K562 (cell line): ENCODE measurements around the gene SPEG. TPM values are rescaled to one million over a fixed set of nuclear protein-coding genes. Genes with fewer than 3 reads are reported as not detected.

Source experiments
- ATAC-seq: fragments of 200-7000 bp; cut with Tn5 transposase; 3 replicates; pipeline ENCODE4 v1.9.1; 2020; ENCODE audit warnings: moderate library complexity
- BruUV-seq: library from RNA; stranded (reverse); fragments of 400-500 nt; replicated peaks from 2 replicates; lab custom pipeline; 2021; lab: Mats Ljungman, UMichigan
- CTCF ChIA-PET: fragments of 300-600 bp; formaldehyde crosslinking; extraction: SDS; loops from one replicate; lab custom pipeline; 2021; ENCODE audit warnings: low intra/inter-chr PET ratio; lab: Yijun Ruan, JAX
- POLR2A ChIA-PET: fragments of 300-600, 350-650 bp; sonication (Branson Sonifier 250); formaldehyde crosslinking; extraction: SDS; loops from one replicate; lab custom pipeline; 2021; ENCODE audit warnings: antibody characterized with exemption, inconsistent platforms; lab: Yijun Ruan, JAX
- DNase-seq, 4 experiments: peaks; one replicate each; pipeline versions ENCODE4 v3.0.0 to v3.0.0-alpha.2; 2011 to 2018; ENCODE audit warnings: low spot score in 3 of 4, mixed read lengths in 3 of 4; ENCODE audit errors: extremely low read depth in 1 of 4
- FAIRE-seq: peaks from 2 replicates; lab custom pipeline; 2011; peaks lifted over from hg19 to GRCh38; lab: Jason Lieb, UNC
- H2AFZ ChIP-seq: 2 replicates; pipeline ENCODE4 v1.6.0; 2011; ENCODE audit warnings: low read depth, low read length, control low read depth, inconsistent platforms
- H3K27ac ChIP-seq: fragments of 200-600 bp; 3 replicates; pipeline ENCODE4 v1.8.0; 2011; ENCODE audit warnings: low read depth, mild to moderate bottlenecking, control low read depth, inconsistent platforms, low read length, moderate library complexity, mixed read lengths; ENCODE audit errors: extremely low read depth
- H3K27me3 ChIP-seq, 2 experiments: fragments of 300-600 bp in 1 of 2; 2 replicates in 1 of 2; 3 replicates in 1 of 2; pipeline versions ENCODE4 v1.6.0 to v1.8.0; 2011; ENCODE audit warnings: inconsistent platforms in 2 of 2, low read length in 2 of 2, mild to moderate bottlenecking in 1 of 2, mixed read lengths in 1 of 2, moderate library complexity in 1 of 2; ENCODE audit not compliant: control insufficient read depth in 2 of 2, insufficient read depth in 2 of 2
- H3K36me3 ChIP-seq: fragments of 300-600 bp; 3 replicates; pipeline ENCODE4 v1.8.0; 2011; ENCODE audit warnings: mild to moderate bottlenecking, low read length, inconsistent platforms; ENCODE audit not compliant: control insufficient read depth, insufficient read depth
- H3K4me1 ChIP-seq, 2 experiments: fragments of 200-600 bp in 1 of 2; replicated peaks in 1 of 2; 2 replicates in 1 of 2; 3 replicates in 1 of 2; pipeline versions ENCODE4 v1.5.1 to v1.8.0; 2011; ENCODE audit warnings: inconsistent platforms in 2 of 2, low read length in 2 of 2, mild to moderate bottlenecking in 1 of 2, mixed read lengths in 1 of 2, moderate library complexity in 1 of 2; ENCODE audit not compliant: control insufficient read depth in 2 of 2, insufficient read depth in 2 of 2
- H3K4me2 ChIP-seq: 2 replicates; pipeline ENCODE4 v1.6.1; 2011; ENCODE audit warnings: low read length, control low read depth, inconsistent platforms, mixed read lengths; ENCODE audit not compliant: insufficient read depth
- H3K4me3 ChIP-seq: fragments of 200-600 bp; sonication (generic), shearing (Covaris generic); 2 replicates; pipeline ENCODE4 v1.5.1; 2016; ENCODE audit warnings: control low read depth, inconsistent platforms
- H3K79me2 ChIP-seq: fragments of 200-600 bp; 3 replicates; pipeline ENCODE4 v1.8.0; 2011; ENCODE audit warnings: low read length, inconsistent platforms; ENCODE audit not compliant: control insufficient read depth, insufficient read depth
- H3K9ac ChIP-seq, 2 experiments: 2 replicates each; pipeline versions ENCODE4 v1.6.0 to v1.6.1; 2011; ENCODE audit warnings: low read depth in 2 of 2, low read length in 2 of 2, control low read depth in 1 of 2, inconsistent platforms in 1 of 2, mild to moderate bottlenecking in 1 of 2, mixed read lengths in 1 of 2; ENCODE audit not compliant: insufficient read depth in 1 of 2
- H3K9me1 ChIP-seq: one replicate; pipeline ENCODE4 v1.6.0; 2011; ENCODE audit warnings: inconsistent platforms, mild to moderate bottlenecking, low read length, moderate library complexity; ENCODE audit not compliant: control insufficient read depth, insufficient read depth
- H3K9me3 ChIP-seq: replicated peaks from 2 replicates; pipeline ENCODE4 v1.5.1; 2011; ENCODE audit warnings: low read depth, low read length, inconsistent platforms; ENCODE audit not compliant: control insufficient read depth, insufficient read depth
- H4K20me1 ChIP-seq: replicated peaks from 2 replicates; pipeline ENCODE4 v1.6.1; 2011; ENCODE audit warnings: low read length, inconsistent platforms, mixed read lengths; ENCODE audit not compliant: control insufficient read depth, insufficient read depth
- NELFE ChIP-seq: IDR thresholded peaks from 2 replicates; pipeline ENCODE4 v1.6.1; 2011; ENCODE audit warnings: mild to moderate bottlenecking; ENCODE audit not compliant: insufficient read depth, insufficient read length
- ZNF740 ChIP-seq, 3 experiments: fragments of 200-800 bp in 1 of 3; sonication (Bioruptor generic) in 1 of 3; sonication (generic) in 1 of 3; formaldehyde crosslinking in 1 of 3; IDR thresholded peaks; 2 replicates each; pipeline versions ENCODE4 v1.6.1 to v1.8.0; 2016 to 2022; ENCODE audit warnings: mild to moderate bottlenecking in 2 of 3, missing compliant biosample characterization in 2 of 3, missing genetic modification characterization in 2 of 3, missing genetic modification reagents in 1 of 3
- WGBS: fragments of 100-300 bp; shearing (Covaris generic); methylation state at CpG from one replicate; pipeline ENCODE4 v1.1.6; 2016; ENCODE audit warnings: low coverage, mixed read lengths; ENCODE audit not compliant: insufficient coverage; ENCODE audit errors: missing lambda C conversion rate; 5-methylcytosine and 5-hydroxymethylcytosine counted together
- in situ Hi-C: fragments of 300-500 bp; cut with MboI; formaldehyde crosslinking; loops from 4 replicates; pipeline ENCODE4 v1.15.0; 2018; ENCODE audit warnings: inconsistent platforms, mixed read lengths
- intact Hi-C: fragments of 100-400 bp; cut with micrococcal nuclease; formaldehyde crosslinking; loops from 2 replicates; pipeline ENCODE4 v1.14.2; 2022
- polyA plus RNA-seq, 8 experiments: library from polyadenylated mRNA; depleted of rRNA in 4 of 8; stranded (reverse) in 5 of 8; unstranded in 3 of 8; fragments of >200 nt; fragmentation: Nextera tagmentation in 2 of 8; fragmentation: Illumina TruSeq in 1 of 8; extraction: Ambion mirVana in 2 of 8; extraction: Trizol in 1 of 8; gene quantifications; 2 replicates each; pipeline versions ENCODE4 v1.2.1 to v1.2.3, GENCODE V29; 2011 to 2014; ENCODE audit warnings: inconsistent platforms in 1 of 8, missing spikeins in 1 of 8
- total RNA-seq, 7 experiments: library from RNA; depleted of rRNA in 6 of 7; stranded (reverse); fragments of >200 nt in 6 of 7; fragmentation: Illumina TruSeq in 2 of 7; extraction: Trizol in 2 of 7; gene quantifications; 2 replicates each; pipeline versions ENCODE4 v1.2.1 to v1.2.3, GENCODE V29; 2011 to 2021; ENCODE audit warnings: low replicate concordance in 1 of 7

Gene SPEG
- total and polyA plus RNA-seq, 9 of the 15 experiments (the other 6 are each of a cell fraction or from before 2014, with no cell fraction given): 0.49 to 8.7 (median 3.0) TPM

GRCh38 chr2:219508444-219508734 lies 73.7 kb downstream of the SPEG start:
- FAIRE-seq: no peak
- in situ Hi-C loops: no loop called here
- CTCF ChIA-PET: no interaction called here

More at GRCh38 chr2:219508444-219508734, 73.7 kb downstream of the SPEG start:
- Histone ChIP-seq H3K27me3 (no peaks in the 10 kb centered on the region), H3K79me2 (peaks cover 2% of the 10 kb centered on the region; the same call in 1 of the 3 replicates), H3K27ac (no peak overlapping the region), H2AFZ (no peak overlapping the region), H3K9ac (no peak overlapping the region; a peak in 1 of 4 replicates), H3K4me3 (no peak overlapping the region), H3K4me1 (peaks cover 59 to 84% of the 10 kb centered on the region in 2 experiments), H3K9me1 (no peaks in the 10 kb centered on the region), H3K9me3 (no peaks in the 10 kb centered on the region), H3K4me2 (no peak overlapping the region), H3K36me3 (peaks cover 43% of the 10 kb centered on the region; the same call in 2 of the 3 replicates), H4K20me1 (no peaks in the 10 kb centered on the region)
- POLR2A ChIA-PET: interaction anchor here (1.4 to 3.4 kb wide), 2 partner anchors 9 to 12 kb away, joined by 7 to 37 read pairs; partner anchors contain the start of gene GMPPA
- intact Hi-C loops: no loop called here
- DNase-seq (no peak), ATAC-seq (no peak)
- BruUV-seq: no TSS peak
- 37% methylated on average over 2 of the region's 4 CpGs for WGBS
- TF ChIP-seq ZNF740 (CRISPR knock-in tag; IDR thresholded peaks at IDR 0.05): peak; percentile 56; the same call in 1 of the 2 replicates
- TF ChIP-seq ZNF740 (tag; IDR thresholded peaks at IDR 0.05): peak in 1 of 2 experiments; percentile 73; a peak in 2 of 4 replicates
- TF ChIP-seq NELFE: no peak
